ENCODE data around the gene HTRA2.
A peak's percentile ranks its signal among the peaks of the same experiment; 100 is the strongest.

Gene HTRA2

DNA sequence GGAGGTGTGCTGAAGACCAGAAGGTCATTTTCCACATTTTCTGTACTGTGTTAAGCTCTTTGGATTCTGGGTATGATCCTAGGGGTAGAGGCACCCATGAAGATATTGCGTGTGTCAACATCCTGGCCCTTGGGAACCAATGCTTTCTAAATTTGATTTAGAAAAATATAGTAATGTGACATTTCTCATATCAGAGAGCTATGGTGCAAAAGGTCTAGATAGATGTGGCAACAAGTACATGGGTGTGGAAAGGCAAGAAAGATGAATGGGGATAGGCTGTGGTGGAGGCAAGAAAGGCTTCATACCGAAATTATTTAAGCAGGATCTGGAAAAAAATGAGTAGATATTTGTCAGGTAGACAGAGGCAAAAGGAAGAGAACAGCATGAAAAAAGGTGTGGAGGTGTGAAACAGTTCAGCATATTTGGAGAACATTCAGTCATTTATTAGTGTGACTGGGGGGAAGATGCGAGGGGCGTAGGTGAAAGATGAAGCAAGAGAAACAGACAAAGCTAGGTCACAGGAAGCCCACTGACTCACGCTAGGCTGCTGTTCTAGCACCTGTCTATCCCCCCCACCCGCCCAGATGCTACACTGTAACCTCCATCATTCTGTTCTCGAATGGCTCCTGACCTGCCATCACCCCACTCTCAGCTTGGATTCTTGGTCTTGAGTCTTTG is 36.5 kb downstream of the HTRA2 start:
- DNase-seq, result no peak

DNA sequence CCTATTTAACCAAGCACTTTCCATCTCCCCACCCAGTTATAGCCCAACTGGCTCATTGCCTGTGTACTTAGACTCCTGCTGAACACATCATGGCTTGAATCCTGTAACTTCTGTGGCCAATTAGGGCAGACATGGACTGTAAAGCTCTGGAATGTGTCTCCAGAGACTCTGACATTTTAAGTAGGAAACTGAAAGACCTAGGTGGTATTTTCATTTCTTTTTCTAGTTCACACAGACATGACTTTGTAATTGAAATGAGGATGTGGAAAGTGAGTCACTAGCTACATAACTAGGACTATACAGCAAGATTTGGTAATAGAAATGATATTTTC is 37.0 kb downstream of the HTRA2 start:
- no peak for DNase-seq

DNA sequence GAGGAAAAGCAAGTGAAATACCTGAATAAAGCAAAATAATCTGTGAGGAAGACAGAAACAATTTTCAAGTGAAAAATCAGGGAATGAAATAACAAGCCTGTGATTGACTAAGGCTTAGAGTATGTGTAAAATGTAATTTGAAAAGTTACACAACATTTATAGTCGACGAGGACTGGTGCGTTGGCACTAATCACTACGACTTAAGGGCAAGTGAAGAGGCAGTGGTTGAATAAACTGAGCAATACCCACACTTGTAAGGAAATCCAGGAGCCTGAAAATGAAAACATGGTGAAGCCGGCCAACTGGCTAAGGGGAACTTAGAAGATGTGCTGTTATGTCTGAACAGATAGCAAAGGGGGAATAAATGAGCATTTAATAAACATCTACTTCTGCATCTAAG is 38.1 kb downstream of the HTRA2 start:
- no peak for DNase-seq

DNA sequence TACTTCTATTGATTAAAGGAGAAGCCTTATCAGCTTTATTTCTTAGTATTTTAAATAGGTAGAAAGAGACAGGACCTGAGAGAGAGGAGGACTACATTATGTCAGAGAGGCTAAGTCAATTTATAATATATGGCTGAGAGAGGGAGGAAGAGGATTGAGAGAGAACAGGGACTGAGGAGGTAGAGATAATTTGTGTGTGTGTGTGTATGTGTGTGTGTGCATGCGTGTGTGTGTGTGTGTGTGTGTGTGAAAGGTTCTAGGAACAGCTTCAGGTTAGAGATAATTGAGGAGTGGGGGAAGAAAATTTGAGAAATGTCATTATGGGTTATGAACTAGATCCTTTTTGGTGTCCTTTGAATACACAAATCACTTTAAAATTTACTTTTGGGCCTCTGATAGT is 40.0 kb downstream of the HTRA2 start:
- no peak for DNase-seq

DNA sequence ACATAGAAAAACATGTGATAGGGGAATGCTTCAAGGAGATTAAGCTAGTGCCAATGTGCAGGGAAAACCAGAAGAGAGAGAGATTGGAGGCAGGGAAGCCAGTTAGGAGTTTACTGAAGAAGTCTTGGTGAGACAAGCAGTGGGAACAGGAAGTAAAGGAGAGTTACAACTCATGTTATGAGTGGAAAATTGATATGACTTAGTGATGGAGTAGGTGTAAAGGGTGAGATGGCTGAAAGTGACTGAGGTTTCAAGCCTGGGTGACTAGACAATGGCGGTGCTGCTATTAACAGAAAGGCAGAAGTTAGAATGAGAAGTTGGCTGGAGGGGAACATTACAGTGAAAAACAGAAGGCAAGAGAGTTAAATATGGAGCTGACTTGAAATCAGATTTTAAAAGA is 41.3 kb downstream of the HTRA2 start:
- no peak for DNase-seq

DNA sequence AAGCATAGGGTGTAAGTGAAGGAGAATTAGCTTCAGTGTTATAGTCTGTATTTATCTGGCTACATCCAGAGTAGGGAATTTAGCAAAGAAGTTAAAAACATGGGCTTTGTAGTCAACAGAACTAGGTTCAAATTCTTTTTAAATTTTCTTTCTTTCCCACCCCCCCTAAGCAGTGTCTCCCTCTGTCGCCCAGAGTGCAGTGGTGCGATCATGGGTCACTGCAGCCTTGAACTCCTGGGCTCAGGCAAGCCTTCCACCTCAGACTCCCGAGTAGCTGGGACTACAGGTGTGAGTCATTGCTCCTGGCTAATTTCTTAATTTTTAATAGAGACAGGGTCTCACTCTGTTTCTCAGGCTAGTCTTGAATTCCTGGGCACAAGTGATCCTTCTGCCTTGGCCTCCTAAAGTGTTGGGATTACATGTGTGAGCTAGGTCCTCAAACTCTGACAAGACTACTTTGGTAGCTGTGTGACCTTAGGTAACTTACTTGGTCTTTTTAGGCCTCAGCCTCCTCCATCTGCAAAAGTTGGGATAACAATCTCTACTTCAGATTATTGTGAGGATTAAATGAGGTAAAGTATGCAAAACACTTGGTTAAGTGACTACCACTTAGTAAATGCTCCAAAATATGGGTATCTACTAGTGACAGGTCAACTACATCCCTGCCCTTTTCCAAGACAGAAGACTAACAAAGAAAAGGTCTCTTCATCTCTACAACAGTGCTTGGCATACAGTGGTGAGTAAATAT is 42.6 kb downstream of the HTRA2 start:
- DNase-seq, result no peak

DNA sequence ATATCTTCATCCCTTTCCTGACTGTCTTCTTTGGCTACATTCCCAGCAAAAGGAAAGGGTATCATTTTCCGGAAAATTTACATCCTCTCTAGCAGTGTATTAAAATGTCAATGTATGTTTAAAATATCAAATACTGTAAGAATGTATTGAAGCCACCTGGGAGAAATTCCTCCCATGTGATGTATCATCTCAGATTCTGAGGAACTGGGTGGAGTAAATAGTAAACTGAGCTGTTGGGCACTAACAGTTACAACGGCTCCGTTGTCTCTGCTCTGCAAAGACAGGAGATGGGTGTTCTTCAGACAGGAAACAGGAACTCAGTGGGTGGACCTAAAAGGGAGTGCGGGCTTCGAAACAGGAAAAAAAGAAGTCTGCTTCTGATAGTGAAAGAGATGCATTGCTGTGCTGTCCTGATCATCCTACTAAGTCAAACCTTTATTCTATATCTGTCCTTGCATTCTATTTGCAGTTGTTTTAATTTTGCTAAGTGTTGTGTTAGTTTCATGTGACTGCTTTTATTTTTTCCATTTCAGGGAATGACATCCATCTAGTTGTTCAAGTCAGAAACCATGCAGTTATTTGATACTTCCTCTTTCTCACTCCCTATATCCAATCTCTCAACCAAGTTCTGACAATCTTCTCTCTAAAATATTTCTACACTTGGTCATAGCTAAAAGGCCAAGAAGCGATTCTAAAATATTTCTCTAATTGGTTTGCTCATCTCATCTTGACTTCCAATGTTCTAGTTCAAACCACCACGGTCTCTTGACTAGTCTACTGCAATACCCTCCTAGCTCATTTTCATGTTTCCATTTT is 44.2 kb downstream of the HTRA2 start:
- no peak for DNase-seq

DNA sequence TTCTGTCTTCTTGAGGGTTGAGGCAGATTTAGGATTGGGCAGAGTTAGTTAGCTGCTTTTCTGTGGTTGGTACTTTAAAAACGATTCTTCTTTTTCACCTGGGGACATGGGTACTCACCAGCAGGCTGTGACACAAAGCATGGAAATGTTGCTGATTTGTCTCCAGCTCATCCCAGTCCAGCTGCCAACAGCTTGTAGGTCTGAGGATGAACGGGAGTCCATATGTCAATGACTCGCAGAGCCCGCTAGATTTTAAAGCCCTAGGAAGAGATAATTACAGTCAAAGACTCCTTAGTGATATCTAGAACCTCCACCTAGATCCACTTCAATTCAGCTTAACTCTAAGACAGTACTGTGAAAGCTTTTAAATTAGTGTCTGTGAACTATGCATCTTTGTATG is 45.6 kb downstream of the HTRA2 start:
- DNase-seq, result no peak

DNA sequence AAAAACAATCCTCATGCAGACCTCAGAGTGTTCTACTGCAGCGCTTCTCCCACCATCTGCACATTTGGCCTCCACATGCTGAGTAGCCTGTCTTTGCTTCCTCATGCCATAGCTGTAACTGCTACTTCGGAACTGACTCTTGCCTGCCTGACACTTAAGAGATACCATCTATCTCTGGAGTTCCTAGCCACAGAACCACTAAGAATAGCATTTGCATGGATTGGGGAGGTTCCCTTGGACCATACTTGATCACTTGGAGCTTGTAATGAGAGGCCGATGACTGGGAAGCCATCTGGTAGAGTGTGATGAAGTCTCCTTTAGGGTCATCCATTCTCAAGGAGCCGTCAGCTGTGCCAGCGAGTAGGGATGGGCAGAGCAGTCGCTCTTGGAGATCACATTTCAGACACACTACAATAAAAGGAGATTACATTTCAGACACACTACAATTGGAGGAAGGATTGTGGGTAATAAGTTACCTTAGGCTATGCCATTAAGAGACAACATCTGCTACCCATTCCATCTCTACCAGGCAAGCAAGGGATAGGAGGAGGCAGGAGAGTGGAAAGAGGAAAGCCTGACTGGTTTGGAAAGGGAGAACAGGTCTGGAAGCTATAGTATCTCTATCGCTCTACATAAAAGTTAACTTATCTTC is 46.6 kb downstream of the HTRA2 start:
- no peak for DNase-seq

DNA sequence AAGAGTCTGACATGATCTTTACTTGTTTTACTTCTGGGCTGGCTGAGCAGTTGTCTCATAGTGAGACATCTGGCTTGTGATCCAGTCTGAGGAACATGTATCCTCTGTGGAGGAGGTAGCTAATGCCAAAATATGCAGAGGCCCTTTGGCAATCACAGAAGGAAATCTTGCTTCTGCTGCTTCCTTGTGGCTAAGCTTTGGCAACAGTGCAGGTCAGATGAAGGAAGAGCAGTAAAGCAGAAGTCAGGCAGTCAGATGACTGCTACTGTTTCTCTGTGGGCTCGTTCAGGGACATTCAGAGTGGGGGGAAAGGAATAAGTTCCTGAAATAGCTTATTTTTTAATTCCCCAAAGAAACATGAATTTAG is 47.1 kb downstream of the HTRA2 start:
- peak; percentile 29 for DNase-seq

DNA sequence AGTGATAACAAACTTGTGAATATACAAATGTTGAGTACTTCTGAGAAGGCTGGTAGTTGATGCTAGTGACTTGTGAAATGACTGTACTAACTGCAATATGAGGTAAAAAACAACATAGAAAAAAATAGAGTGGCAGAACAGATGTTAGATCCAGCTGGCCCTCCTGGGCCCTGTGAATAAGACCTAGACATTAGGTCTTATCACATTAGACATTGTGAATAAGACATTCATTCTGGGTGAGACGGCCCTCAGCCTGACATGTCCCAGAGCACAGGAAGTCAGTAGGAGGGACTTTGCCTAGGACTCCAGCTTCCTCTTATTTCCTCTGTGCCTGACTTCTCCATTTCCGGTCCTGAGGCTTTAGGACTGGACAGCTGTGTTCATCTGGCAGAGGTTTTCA is 47.7 kb downstream of the HTRA2 start:
- no peak for DNase-seq

DNA sequence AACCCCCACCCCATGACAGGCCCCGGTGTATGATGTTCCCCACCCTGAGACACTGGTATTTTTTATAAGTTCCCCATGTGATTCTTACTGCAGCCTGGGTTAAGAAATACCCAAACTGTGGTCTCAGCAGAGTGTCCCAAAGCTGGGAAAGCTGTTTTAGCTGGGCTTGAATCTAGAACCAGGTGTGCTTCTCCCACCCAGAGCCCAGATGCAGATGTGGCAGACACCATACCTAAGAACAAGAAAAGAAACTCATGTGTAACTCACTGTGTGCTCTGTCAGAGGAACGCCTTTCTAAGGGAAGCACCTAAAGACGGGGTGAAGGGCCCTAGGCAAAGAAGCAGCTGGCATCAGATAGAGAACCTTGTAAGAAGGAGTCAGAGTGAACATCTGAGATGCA is 48.7 kb downstream of the HTRA2 start:
- DNase-seq, result no peak

DNA sequence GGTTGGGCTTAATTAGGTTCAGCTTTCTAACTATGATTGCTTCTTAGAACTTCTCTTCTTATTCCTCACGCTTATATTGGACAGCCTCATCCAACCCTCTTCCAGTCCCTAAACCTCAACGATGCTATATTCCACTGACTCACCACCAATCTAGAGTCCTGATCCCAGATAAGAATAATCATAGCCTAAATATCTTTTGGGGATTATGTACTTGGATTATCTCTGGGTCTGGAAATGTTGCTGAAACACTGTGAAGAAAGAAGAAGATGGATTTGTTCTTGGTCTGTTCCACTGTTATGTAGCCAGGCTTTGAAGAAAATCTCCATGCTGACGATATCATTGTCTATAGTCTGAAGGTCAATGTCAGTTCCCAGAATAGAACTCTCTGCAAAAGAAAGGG is 51.7 kb downstream of the HTRA2 start:
- DNase-seq, result no peak

DNA sequence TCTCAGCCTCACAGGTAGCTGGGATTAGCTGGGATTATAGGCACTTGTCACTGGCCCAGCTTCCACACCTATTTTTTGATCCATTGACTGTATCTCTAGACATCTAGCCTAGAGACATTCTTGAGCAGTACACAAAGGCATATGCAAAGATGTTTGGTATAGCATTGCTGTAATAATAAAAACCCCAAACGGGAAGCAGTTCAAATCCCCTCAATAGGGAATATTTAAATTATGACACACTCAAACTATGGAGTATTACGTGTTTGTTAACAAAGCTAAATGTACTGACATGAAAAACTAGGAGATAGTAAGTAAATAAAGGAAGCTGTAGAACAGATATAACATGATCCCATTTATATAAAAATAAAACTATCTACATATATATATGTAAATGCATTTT is 52.5 kb downstream of the HTRA2 start:
- DNase-seq, result no peak
